Calu3 (cell line): ENCODE measurements around the gene NUDT14. TPM values are rescaled to one million over a fixed set of nuclear protein-coding genes. Genes with fewer than 3 reads are reported as not detected.

Experiments
- BruUV-seq: library from RNA; stranded (reverse); fragments of 400-500 nt; replicated peaks from 2 replicates; lab custom pipeline; 2021; lab: Mats Ljungman, UMichigan
- CTCF ChIA-PET: fragments of 300-600 bp; sonication (Branson Sonifier 250); formaldehyde crosslinking; loops from one replicate; lab custom pipeline; 2022; ENCODE audit warnings: antibody characterized with exemption; lab: Charles Lee
- DNase-seq: peaks from one replicate; pipeline ENCODE4 v3.0.0; 2022
- H3K27ac Mint-ChIP-seq: one replicate; pipeline ENCODE4 v1.8.0; 2022; ENCODE audit warnings: mixed read lengths; ENCODE audit not compliant: unreplicated experiment
- H3K27me3 Mint-ChIP-seq: one replicate; pipeline ENCODE4 v1.8.0; 2022; ENCODE audit warnings: mixed read lengths; ENCODE audit not compliant: unreplicated experiment
- H3K36me3 Mint-ChIP-seq: one replicate; pipeline ENCODE4 v1.8.0; 2022; ENCODE audit warnings: mild to moderate bottlenecking, moderate library complexity, mixed read lengths; ENCODE audit not compliant: insufficient read depth, unreplicated experiment
- H3K4me1 Mint-ChIP-seq: one replicate; pipeline ENCODE4 v1.8.0; 2022; ENCODE audit warnings: mild to moderate bottlenecking, low read depth, mixed read lengths; ENCODE audit not compliant: unreplicated experiment
- H3K4me3 Mint-ChIP-seq: one replicate; pipeline ENCODE4 v1.8.0; 2022; ENCODE audit warnings: mild to moderate bottlenecking, low read depth, moderate library complexity, mixed read lengths; ENCODE audit not compliant: unreplicated experiment
- H3K9me3 Mint-ChIP-seq: one replicate; pipeline ENCODE4 v1.8.0; 2022; ENCODE audit warnings: low read depth, mixed read lengths; ENCODE audit not compliant: unreplicated experiment
- CTCF ChIP-seq: fragments of 200-600 bp; IDR thresholded peaks from one replicate; pipeline ENCODE4 v1.8.0; 2022; ENCODE audit warnings: antibody characterized with exemption; ENCODE audit not compliant: unreplicated experiment
- intact Hi-C: fragments of 100-400 bp; cut with micrococcal nuclease; formaldehyde crosslinking; loops from one replicate; pipeline ENCODE4 v1.10.0; 2022; ENCODE audit not compliant: unreplicated experiment
- total RNA-seq: library from RNA; stranded (reverse); gene quantifications from 2 replicates; pipeline ENCODE4 v1.2.3, GENCODE V29; 2022

The NUDT14 gene
- total RNA-seq, 1 experiment from 2014 or later, result 38.0 TPM

- intact Hi-C loops, result no loop called here
- DNase-seq, result no peak
- Mint-ChIP-seq H3K9me3 (no peaks in the 10 kb centered on the region), H3K4me1 (peaks cover 7% of the 10 kb centered on the region), H3K36me3 (peaks cover 9% of the 10 kb centered on the region), H3K4me3 (no peak overlapping the region), H3K27ac (no peak overlapping the region), H3K27me3 (peaks cover under 1% of the 10 kb centered on the region)
- BruUV-seq, result no TSS peak
- TF ChIP-seq CTCF, result no peak
- CTCF ChIA-PET, result interaction anchor here (0.5 kb wide), 1 partner anchor 230 kb away, joined by 3 read pairs; no protein-coding TSS in a partner anchor
These were observed 24.6 kb upstream of the NUDT14 start for GRCh38 chr14:105205673-105206208.

GRCh38 chr14:105204931-105205672 lies 24.0 kb upstream of the NUDT14 start:
- BruUV-seq, result no TSS peak
- Mint-ChIP-seq H3K4me1 (peaks cover 7% of the 10 kb centered on the region), H3K9me3 (no peaks in the 10 kb centered on the region), H3K36me3 (peaks cover 9% of the 10 kb centered on the region), H3K4me3 (no peak overlapping the region), H3K27ac (no peak overlapping the region), H3K27me3 (peaks cover 7% of the 10 kb centered on the region)
- no peak for DNase-seq
- CTCF ChIA-PET, result interaction anchor here (1.0 kb wide), 1 partner anchor 147 kb away, joined by 3 read pairs; no protein-coding TSS in a partner anchor
- no peak for TF ChIP-seq CTCF
- intact Hi-C loops, result no loop called here

GRCh38 chr14:105204206-105204930 lies 23.3 kb upstream of the NUDT14 start:
- Mint-ChIP-seq H3K27ac (no peak overlapping the region), H3K4me1 (peaks cover 7% of the 10 kb centered on the region), H3K4me3 (no peak overlapping the region), H3K36me3 (peaks cover 9% of the 10 kb centered on the region), H3K9me3 (no peaks in the 10 kb centered on the region), H3K27me3 (peaks cover 15% of the 10 kb centered on the region)
- no TSS peak for BruUV-seq
- intact Hi-C loops, result no loop called here
- no peak for DNase-seq
- TF ChIP-seq CTCF, result no peak
- CTCF ChIA-PET, result interaction anchor here (1.0 kb wide), 1 partner anchor 148 kb away, joined by 3 read pairs; no protein-coding TSS in a partner anchor

GRCh38 chr14:105203701-105204100 lies 22.6 kb upstream of the NUDT14 start:
- no peaks in the 10 kb centered on the region for H3K9me3 Mint-ChIP-seq
- TF ChIP-seq CTCF, result no peak

More at GRCh38 chr14:105203701-105204100, 22.6 kb upstream of the NUDT14 start:
- H3K27me3 Mint-ChIP-seq, result peaks cover 21% of the 10 kb centered on the region
- DNase-seq, result no peak
- peaks cover 14% of the 10 kb centered on the region for H3K4me1 Mint-ChIP-seq
- no peak overlapping the region for H3K4me3 Mint-ChIP-seq
- CTCF ChIA-PET, result interaction anchor here (0.6 to 1.0 kb wide), 3 partner anchors 22 to 148 kb away, joined by 3 to 4 read pairs (median 3); no protein-coding TSS in a partner anchor
- peaks cover 9% of the 10 kb centered on the region for H3K36me3 Mint-ChIP-seq
- intact Hi-C loops, result loop anchor here (1.0 kb wide), 1 partner anchor 149 kb away; no protein-coding TSS in a partner anchor
- no peak overlapping the region for H3K27ac Mint-ChIP-seq
- BruUV-seq, result no TSS peak
